DOHH2 (cell line): Measurements from ENCODE around the gene SRSF5.

Source experiments
- CTCF ChIP-seq: fragments of 200-600 bp; sonication (generic); IDR thresholded peaks from one replicate; pipeline ENCODE4 v1.5.1; 2014; ENCODE audit warnings: antibody characterized with exemption, mild to moderate bottlenecking, low read depth, low read length; ENCODE audit not compliant: poor library complexity, severe bottlenecking
- EZH2phosphoT487 ChIP-seq: fragments of 200-600 bp; sonication (generic); IDR thresholded peaks from 2 replicates; pipeline ENCODE4 v1.6.1; 2017; ENCODE audit warnings: borderline replicate concordance, mild to moderate bottlenecking, antibody characterized with exemption, low read length, moderate library complexity, mixed read lengths

- TF ChIP-seq CTCF: peak; percentile 92
- no peak for TF ChIP-seq EZH2phosphoT487
These were observed 51.8 kb downstream of the SRSF5 start for GRCh38 chr14:69818758-69819191.
